HepG2 (cell line): ENCODE measurements around the gene CENPE. TPM values are rescaled to one million over a fixed set of nuclear protein-coding genes. Genes with fewer than 3 reads are reported as not detected.

Experiments used
- ARNT ChIP-seq: fragments of 450-650 bp; IDR thresholded peaks from 2 replicates; pipeline ENCODE4 v1.6.1; 2017
- ATM ChIP-seq: fragments of 450-650 bp; IDR thresholded peaks from 2 replicates; pipeline ENCODE4 v1.7.1; 2017; ENCODE audit warnings: mild to moderate bottlenecking, borderline replicate concordance
- ATRX ChIP-seq: sonication (generic); formaldehyde crosslinking; IDR thresholded peaks from 2 replicates; pipeline ENCODE4 v1.4.0; 2020; ENCODE audit warnings: missing genetic modification reagents, borderline replicate concordance
- CREM ChIP-seq, 2 experiments: sonication (generic) in 1 of 2; formaldehyde crosslinking in 1 of 2; IDR thresholded peaks; 2 replicates each; pipeline versions ENCODE4 v1.4.0 to v1.6.1; 2016 to 2020; ENCODE audit warnings: antibody characterized with exemption in 1 of 2, mild to moderate bottlenecking in 1 of 2, missing genetic modification reagents in 1 of 2
- ELF3 ChIP-seq: IDR thresholded peaks from 2 replicates; pipeline ENCODE4 v1.6.1; 2016; ENCODE audit warnings: missing genetic modification reagents, missing compliant biosample characterization
- FOXK2 ChIP-seq: fragments of 450-650 bp; IDR thresholded peaks from 2 replicates; pipeline ENCODE4 v1.6.1; 2016
- MAFF ChIP-seq: IDR thresholded peaks from 2 replicates; pipeline ENCODE4 v1.6.1; 2011; ENCODE audit warnings: low read depth, low read length, improper control_type of control experiment
- NCOA2 ChIP-seq: sonication (generic); formaldehyde crosslinking; IDR thresholded peaks from 2 replicates; pipeline ENCODE4 v1.8.0; 2022; ENCODE audit warnings: inconsistent platforms
- NFIB ChIP-seq: sonication (generic); formaldehyde crosslinking; IDR thresholded peaks from 2 replicates; pipeline ENCODE4 v1.9.0; 2021; ENCODE audit warnings: missing genetic modification reagents, mild to moderate bottlenecking, borderline replicate concordance
- POLR2AphosphoS5 ChIP-seq: IDR thresholded peaks from 2 replicates; pipeline ENCODE4 v1.6.1; 2012; ENCODE audit warnings: low read depth, low read length
- SOX6 ChIP-seq, 2 experiments: fragments of 450-650 bp in 1 of 2; sonication (generic) in 1 of 2; formaldehyde crosslinking in 1 of 2; IDR thresholded peaks; 2 replicates each; pipeline versions ENCODE4 v1.4.0 to v1.6.1; 2017 to 2020; ENCODE audit warnings: antibody characterized with exemption in 1 of 2, mild to moderate bottlenecking in 1 of 2, missing genetic modification reagents in 1 of 2
- ZBTB4 ChIP-seq: sonication (generic); formaldehyde crosslinking; IDR thresholded peaks from 2 replicates; pipeline ENCODE4 v1.4.0; 2020; ENCODE audit warnings: missing genetic modification reagents, mild to moderate bottlenecking, borderline replicate concordance
- ZBTB42 ChIP-seq: sonication (generic); formaldehyde crosslinking; IDR thresholded peaks from 2 replicates; pipeline ENCODE4 v1.5.0; 2020; ENCODE audit warnings: mild to moderate bottlenecking, missing genetic modification reagents
- ZNF207 ChIP-seq: fragments of 450-650 bp; IDR thresholded peaks from 2 replicates; pipeline ENCODE4 v1.6.1; 2016; ENCODE audit warnings: antibody characterized with exemption, borderline replicate concordance
- ZNF264 ChIP-seq: sonication (generic); formaldehyde crosslinking; IDR thresholded peaks from 2 replicates; pipeline ENCODE4 v1.4.0; 2020; ENCODE audit warnings: missing genetic modification reagents
- ZNF337 ChIP-seq: sonication (generic); formaldehyde crosslinking; IDR thresholded peaks from 2 replicates; pipeline ENCODE4 v1.5.1; 2020; ENCODE audit warnings: missing genetic modification reagents, low read depth, mild to moderate bottlenecking, borderline replicate concordance
- ZNF44 ChIP-seq: sonication (generic); formaldehyde crosslinking; IDR thresholded peaks from 2 replicates; pipeline ENCODE4 v1.5.1; 2020; ENCODE audit warnings: mild to moderate bottlenecking, missing genetic modification reagents
- ZNF558 ChIP-seq: sonication (generic); formaldehyde crosslinking; IDR thresholded peaks from 2 replicates; pipeline ENCODE4 v1.9.0; 2022; ENCODE audit warnings: mild to moderate bottlenecking, missing genetic modification reagents, borderline replicate concordance
- ZNF570 ChIP-seq: sonication (generic); formaldehyde crosslinking; IDR thresholded peaks from 2 replicates; pipeline ENCODE4 v1.4.0; 2020; ENCODE audit warnings: mild to moderate bottlenecking, missing genetic modification reagents, borderline replicate concordance
- ZNF597 ChIP-seq: sonication (generic); formaldehyde crosslinking; IDR thresholded peaks from 2 replicates; pipeline ENCODE4 v1.5.0; 2020; ENCODE audit warnings: missing genetic modification reagents
- ZNF607 ChIP-seq: sonication (generic); formaldehyde crosslinking; IDR thresholded peaks from 2 replicates; pipeline ENCODE4 v1.5.1; 2020; ENCODE audit warnings: missing genetic modification reagents, mild to moderate bottlenecking, borderline replicate concordance
- ZNF614 ChIP-seq: IDR thresholded peaks from 2 replicates; pipeline ENCODE4 v1.6.1; 2018; ENCODE audit warnings: missing biosample characterization, missing genetic modification reagents, inconsistent platforms, borderline replicate concordance
- ZNF780A ChIP-seq: sonication (generic); formaldehyde crosslinking; IDR thresholded peaks from 2 replicates; pipeline ENCODE4 v1.8.0; 2022; ENCODE audit warnings: mild to moderate bottlenecking, missing genetic modification reagents, moderate library complexity
- polyA plus RNA-seq, 8 experiments: library from polyadenylated mRNA; depleted of rRNA in 3 of 8; stranded (reverse) in 7 of 8; unstranded in 1 of 8; fragments of >200 nt; fragmentation: Illumina TruSeq in 4 of 8; extraction: Trizol in 4 of 8; gene quantifications; 2 replicates each; pipeline versions ENCODE4 v1.2.1 to v1.2.3, GENCODE V29; 2011 to 2016; ENCODE audit warnings: low read depth in 4 of 8, missing spikeins in 1 of 8, mixed read lengths in 1 of 8; ENCODE audit not compliant: insufficient read depth in 1 of 8
- total RNA-seq, 5 experiments: library from RNA; depleted of rRNA; stranded (reverse); fragments of >200 nt; fragmentation: Illumina TruSeq; extraction: Trizol; gene quantifications; 2 replicates each; pipeline ENCODE4 v1.2.3, GENCODE V29; 2016; ENCODE audit warnings: low read depth in 1 of 5
- TF ChIP-seq, protein P1 (sequence below): sonication (generic); formaldehyde crosslinking; IDR thresholded peaks from 2 replicates; pipeline ENCODE4 v1.4.0; 2020; ENCODE audit warnings: missing genetic modification reagents

The CENPE gene
- total and polyA plus RNA-seq, 2 of the 13 experiments (the other 11 are each of a cell fraction or from before 2014, with no cell fraction given), result 2.1 to 19.8 TPM

DNA sequence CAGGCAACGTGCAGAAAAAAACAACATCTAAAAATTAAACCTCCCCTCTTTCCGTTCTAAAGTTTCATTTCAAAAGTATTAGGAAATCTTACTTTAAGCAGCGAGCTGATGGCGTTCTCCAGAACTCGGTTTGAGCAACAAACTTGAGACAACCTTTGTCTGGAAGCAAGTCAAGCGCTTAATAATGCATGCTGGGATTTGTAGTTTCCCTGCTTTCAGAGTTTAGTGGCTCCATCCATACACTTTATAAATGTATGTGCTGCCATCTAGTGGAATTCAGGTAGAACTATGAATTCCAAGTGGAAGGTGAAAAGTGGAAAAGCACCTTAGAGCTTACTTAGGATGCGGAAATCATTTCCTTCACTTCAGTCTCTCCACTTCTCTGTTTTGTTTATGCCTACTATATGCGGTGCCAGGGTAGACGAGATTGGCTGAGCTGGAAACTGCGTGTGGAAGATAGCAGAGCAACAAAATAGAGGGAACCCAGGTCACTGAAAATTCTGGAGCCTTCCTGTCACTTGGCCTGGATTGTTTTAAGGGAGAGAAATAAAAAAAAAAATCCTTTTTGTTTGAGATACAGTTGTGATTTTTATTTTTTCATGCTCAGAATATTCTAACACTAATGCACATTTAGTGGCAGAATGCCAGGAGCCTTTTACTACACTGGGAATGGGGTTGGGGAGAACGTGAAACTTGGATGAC is 98.3 kb downstream of the CENPE start, which contains the start of gene BDH2 (continued):
- TF ChIP-seq ZBTB4 (CRISPR knock-in tag), result no peak
- TF ChIP-seq ELF3 (CRISPR knock-in tag), result 0 out of 2 replicates have a peak, but pooled peaks have one; percentile 17
- no peak for TF ChIP-seq ZNF264 (CRISPR knock-in tag)
- no peak for TF ChIP-seq MAFF
- TF ChIP-seq ATRX (CRISPR knock-in tag), result no peak
- TF ChIP-seq ZNF337 (CRISPR knock-in tag), result no peak
- TF ChIP-seq ZNF207, result no peak
- TF ChIP-seq POLR2AphosphoS5, result peak; percentile 45; the same call in 1 of the 2 replicates
- no peak for TF ChIP-seq ZNF44 (CRISPR knock-in tag)
- no peak for TF ChIP-seq SOX6 (IDR thresholded peaks at IDR 0.05)
- peak; percentile 33; the same call in 1 of the 2 replicates for TF ChIP-seq SOX6 (CRISPR knock-in tag; IDR thresholded peaks at IDR 0.05)
- no peak for TF ChIP-seq FOXK2
- TF ChIP-seq ZNF614 (CRISPR knock-in tag), result no peak
- TF ChIP-seq ZBTB42 (CRISPR knock-in tag), result no peak
- TF ChIP-seq NCOA2 (CRISPR knock-in tag), result no peak
- TF ChIP-seq ZNF558, result no peak
- TF ChIP-seq ARNT, result no peak
- TF ChIP-seq ZNF780A (CRISPR knock-in tag), result no peak
- no peak for TF ChIP-seq ZNF607 (CRISPR knock-in tag)
- TF ChIP-seq CREM (IDR thresholded peaks at IDR 0.05), result peak; percentile 56; the same call in 1 of the 2 replicates
- TF ChIP-seq CREM (CRISPR knock-in tag; IDR thresholded peaks at IDR 0.05), result no peak
- TF ChIP-seq ZNF597 (CRISPR knock-in tag), result no peak
- no peak for TF ChIP-seq NFIB
- TF ChIP-seq, protein P1, sequence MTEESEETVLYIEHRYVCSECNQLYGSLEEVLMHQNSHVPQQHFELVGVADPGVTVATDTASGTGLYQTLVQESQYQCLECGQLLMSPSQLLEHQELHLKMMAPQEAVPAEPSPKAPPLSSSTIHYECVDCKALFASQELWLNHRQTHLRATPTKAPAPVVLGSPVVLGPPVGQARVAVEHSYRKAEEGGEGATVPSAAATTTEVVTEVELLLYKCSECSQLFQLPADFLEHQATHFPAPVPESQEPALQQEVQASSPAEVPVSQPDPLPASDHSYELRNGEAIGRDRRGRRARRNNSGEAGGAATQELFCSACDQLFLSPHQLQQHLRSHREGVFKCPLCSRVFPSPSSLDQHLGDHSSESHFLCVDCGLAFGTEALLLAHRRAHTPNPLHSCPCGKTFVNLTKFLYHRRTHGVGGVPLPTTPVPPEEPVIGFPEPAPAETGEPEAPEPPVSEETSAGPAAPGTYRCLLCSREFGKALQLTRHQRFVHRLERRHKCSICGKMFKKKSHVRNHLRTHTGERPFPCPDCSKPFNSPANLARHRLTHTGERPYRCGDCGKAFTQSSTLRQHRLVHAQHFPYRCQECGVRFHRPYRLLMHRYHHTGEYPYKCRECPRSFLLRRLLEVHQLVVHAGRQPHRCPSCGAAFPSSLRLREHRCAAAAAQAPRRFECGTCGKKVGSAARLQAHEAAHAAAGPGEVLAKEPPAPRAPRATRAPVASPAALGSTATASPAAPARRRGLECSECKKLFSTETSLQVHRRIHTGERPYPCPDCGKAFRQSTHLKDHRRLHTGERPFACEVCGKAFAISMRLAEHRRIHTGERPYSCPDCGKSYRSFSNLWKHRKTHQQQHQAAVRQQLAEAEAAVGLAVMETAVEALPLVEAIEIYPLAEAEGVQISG (CRISPR knock-in tag), result peak; percentile 42; the same call in 1 of the 2 replicates
- TF ChIP-seq ATM, result no peak
- TF ChIP-seq ZNF570 (CRISPR knock-in tag), result no peak
